Activated T-cell treated with anti-CD3 and anti-CD28 coated beads, Interleukin-2, amount 50 U/mL, for 72 hours (primary cell): ENCODE results near the gene TXNRD2. TPM values are rescaled to one million over a fixed set of nuclear protein-coding genes. Genes with fewer than 3 reads are reported as not detected.

Source experiments
- ATAC-seq, 2 donors: fragments of 150-1000 bp; cut with Tn5 transposase; replicated peaks in 1 of 2; 2 replicates each; pipeline ENCODE4 v1.10.0; 2021; ENCODE audit warnings: moderate library complexity in 2 of 2, mild to moderate bottlenecking in 1 of 2
- DNase-seq, 2 donors: peaks; one replicate each; pipeline ENCODE4 v3.0.0; 2021 to 2022; ENCODE audit warnings: mixed read lengths in 1 of 2
- H3K27ac Mint-ChIP-seq: one replicate; pipeline ENCODE4 v1.8.0; 2022; ENCODE audit warnings: mild to moderate bottlenecking, moderate library complexity, mixed read lengths
- H3K27me3 Mint-ChIP-seq: one replicate; pipeline ENCODE4 v1.8.0; 2022; ENCODE audit warnings: low read depth, mixed read lengths
- H3K36me3 Mint-ChIP-seq, 2 donors: one replicate each; pipeline ENCODE4 v1.8.0; 2022; ENCODE audit warnings: mixed read lengths in 2 of 2, mild to moderate bottlenecking in 1 of 2; ENCODE audit not compliant: insufficient read depth in 2 of 2
- H3K4me1 Mint-ChIP-seq: one replicate; pipeline ENCODE4 v1.8.0; 2022; ENCODE audit warnings: low read depth, mixed read lengths
- H3K4me3 Mint-ChIP-seq, 2 donors: one replicate each; pipeline ENCODE4 v1.8.0; 2022; ENCODE audit warnings: mild to moderate bottlenecking in 2 of 2, mixed read lengths in 2 of 2, moderate library complexity in 2 of 2
- H3K9me3 Mint-ChIP-seq, 2 donors: one replicate each; pipeline ENCODE4 v1.8.0; 2022; ENCODE audit warnings: mixed read lengths in 2 of 2
- total RNA-seq, 2 donors: library from RNA; stranded (reverse); gene quantifications; one replicate each; pipeline ENCODE4 v1.2.3, GENCODE V29; 2022

Gene TXNRD2
- total RNA-seq, 2 donors from 2014 or later = 21.3 to 23.4 TPM

GRCh38 chr22:19879643-19879991, 62.0 kb downstream of the TXNRD2 start:
- ATAC-seq (no peak), DNase-seq (no peak)
- H3K4me1 Mint-ChIP-seq = no peaks in the 10 kb centered on the region
- no peaks in the 10 kb centered on the region for H3K9me3 Mint-ChIP-seq
- H3K4me3 Mint-ChIP-seq = no peak overlapping the region
- no peaks in the 10 kb centered on the region for H3K36me3 Mint-ChIP-seq
- no peaks in the 10 kb centered on the region for H3K27me3 Mint-ChIP-seq
- no peak overlapping the region for H3K27ac Mint-ChIP-seq

- H3K4me1 Mint-ChIP-seq = no peaks in the 10 kb centered on the region
- H3K9me3 Mint-ChIP-seq = no peaks in the 10 kb centered on the region
- no peak overlapping the region for H3K27ac Mint-ChIP-seq
- no peak overlapping the region for H3K4me3 Mint-ChIP-seq
- DNase-seq (no peak), ATAC-seq (no peak)
- H3K27me3 Mint-ChIP-seq = no peaks in the 10 kb centered on the region
- H3K36me3 Mint-ChIP-seq = no peaks in the 10 kb centered on the region
Measured at GRCh38 chr22:19879246-19879570, 62.4 kb downstream of the TXNRD2 start.

- no peak for DNase-seq
- H3K4me1 Mint-ChIP-seq = no peaks in the 10 kb centered on the region
- no peak for ATAC-seq
- H3K36me3 Mint-ChIP-seq = no peaks in the 10 kb centered on the region
- H3K27me3 Mint-ChIP-seq = no peaks in the 10 kb centered on the region
- H3K27ac Mint-ChIP-seq = no peak overlapping the region
- H3K9me3 Mint-ChIP-seq = no peaks in the 10 kb centered on the region
- H3K4me3 Mint-ChIP-seq = no peak overlapping the region
Measured at GRCh38 chr22:19878461-19879245, 63.0 kb downstream of the TXNRD2 start.

- ATAC-seq = no peak
- Mint-ChIP-seq H3K4me1 (no peaks in the 10 kb centered on the region), H3K36me3 (no peaks in the 10 kb centered on the region), H3K9me3 (no peaks in the 10 kb centered on the region), H3K4me3 (no peak overlapping the region), H3K27ac (no peak overlapping the region), H3K27me3 (no peaks in the 10 kb centered on the region)
- DNase-seq = no peak
Measured at GRCh38 chr22:19877626-19878339, 63.8 kb downstream of the TXNRD2 start.

- Mint-ChIP-seq H3K27ac (no peak overlapping the region), H3K4me3 (no peak overlapping the region), H3K4me1 (no peaks in the 10 kb centered on the region), H3K9me3 (no peaks in the 10 kb centered on the region), H3K36me3 (no peaks in the 10 kb centered on the region), H3K27me3 (no peaks in the 10 kb centered on the region)
- no peak for ATAC-seq
- DNase-seq = no peak
Measured at GRCh38 chr22:19876941-19877625, 64.5 kb downstream of the TXNRD2 start.

- Mint-ChIP-seq H3K9me3 (no peaks in the 10 kb centered on the region), H3K27ac (no peak overlapping the region), H3K4me3 (no peak overlapping the region), H3K27me3 (no peaks in the 10 kb centered on the region), H3K4me1 (no peaks in the 10 kb centered on the region), H3K36me3 (no peaks in the 10 kb centered on the region)
- DNase-seq (no peak), ATAC-seq (no peak)
Measured at GRCh38 chr22:19876314-19876940, 65.2 kb downstream of the TXNRD2 start.

GRCh38 chr22:19875531-19876313, 65.9 kb downstream of the TXNRD2 start:
- Mint-ChIP-seq H3K27ac (no peak overlapping the region), H3K4me3 (no peak overlapping the region), H3K9me3 (no peaks in the 10 kb centered on the region), H3K4me1 (no peaks in the 10 kb centered on the region), H3K27me3 (no peaks in the 10 kb centered on the region), H3K36me3 (no peaks in the 10 kb centered on the region)
- ATAC-seq = no peak
- no peak for DNase-seq

GRCh38 chr22:19875061-19875530, 66.5 kb downstream of the TXNRD2 start:
- H3K4me1 Mint-ChIP-seq = no peaks in the 10 kb centered on the region
- no peaks in the 10 kb centered on the region for H3K27me3 Mint-ChIP-seq
- DNase-seq = no peak
- H3K36me3 Mint-ChIP-seq = no peaks in the 10 kb centered on the region
- ATAC-seq = no peak
- H3K4me3 Mint-ChIP-seq = no peak overlapping the region
- no peak overlapping the region for H3K27ac Mint-ChIP-seq
- no peaks in the 10 kb centered on the region for H3K9me3 Mint-ChIP-seq

GRCh38 chr22:19874307-19875060, 67.1 kb downstream of the TXNRD2 start:
- no peak overlapping the region for H3K27ac Mint-ChIP-seq
- ATAC-seq (peak; percentile 65 to 69), DNase-seq (peak; percentile 28 to 37)
- H3K9me3 Mint-ChIP-seq = no peaks in the 10 kb centered on the region
- H3K27me3 Mint-ChIP-seq = no peaks in the 10 kb centered on the region
- no peaks in the 10 kb centered on the region for H3K4me1 Mint-ChIP-seq
- peak overlapping the region in 1 of 2 donors; percentile 6 for H3K4me3 Mint-ChIP-seq
- H3K36me3 Mint-ChIP-seq = no peaks in the 10 kb centered on the region

GRCh38 chr22:19873960-19874306, 67.7 kb downstream of the TXNRD2 start:
- no peaks in the 10 kb centered on the region for H3K4me1 Mint-ChIP-seq
- peak in 1 of 2 donors; percentile 8 for ATAC-seq
- H3K27me3 Mint-ChIP-seq = no peaks in the 10 kb centered on the region
- H3K9me3 Mint-ChIP-seq = no peaks in the 10 kb centered on the region
- DNase-seq = no peak
- no peak overlapping the region for H3K27ac Mint-ChIP-seq
- no peak overlapping the region for H3K4me3 Mint-ChIP-seq
- no peaks in the 10 kb centered on the region for H3K36me3 Mint-ChIP-seq

- no peaks in the 10 kb centered on the region for H3K9me3 Mint-ChIP-seq
- no peak overlapping the region for H3K4me3 Mint-ChIP-seq
- no peak overlapping the region for H3K27ac Mint-ChIP-seq
- DNase-seq = no peak
- no peaks in the 10 kb centered on the region for H3K27me3 Mint-ChIP-seq
- no peaks in the 10 kb centered on the region for H3K36me3 Mint-ChIP-seq
- ATAC-seq = no peak
- no peaks in the 10 kb centered on the region for H3K4me1 Mint-ChIP-seq
Measured at GRCh38 chr22:19873138-19873959, 68.3 kb downstream of the TXNRD2 start.
